AG04450 (cell line): Measurements from ENCODE around the gene CDH10. TPM values are rescaled to one million over a fixed set of nuclear protein-coding genes. Genes with fewer than 3 reads are reported as not detected.

Experiments
- CTCF ChIA-PET: fragments of 300-600, 350-600 bp; formaldehyde crosslinking; extraction: SDS; loops from one replicate; lab custom pipeline; 2022; ENCODE audit warnings: antibody characterized with exemption, inconsistent platforms; lab: Charles Lee
- POLR2A ChIA-PET: fragments of 350-600 bp; formaldehyde crosslinking; extraction: SDS; loops from one replicate; lab custom pipeline; 2021; ENCODE audit warnings: antibody characterized with exemption, inconsistent platforms; lab: Yijun Ruan, JAX
- DNase-seq: peaks from one replicate; pipeline ENCODE4 v3.0.0-alpha.2; 2011; ENCODE audit warnings: low read depth, low spot score
- H3K27ac ChIP-seq: one replicate; pipeline ENCODE4 v1.5.1; 2012; ENCODE audit warnings: low read depth, low read length, control low read depth
- H3K27me3 ChIP-seq: one replicate; pipeline ENCODE4 v1.6.0; 2012; ENCODE audit warnings: low read length; ENCODE audit not compliant: control insufficient read depth, insufficient read depth
- H3K4me3 ChIP-seq: 2 replicates; pipeline ENCODE4 v1.5.1; 2011; ENCODE audit warnings: mild to moderate bottlenecking, low read depth, low read length, control low read depth
- H3K9me3 ChIP-seq: 2 replicates; pipeline ENCODE4 v1.5.1; 2012; ENCODE audit warnings: low read length; ENCODE audit not compliant: control insufficient read depth, insufficient read depth
- CTCF ChIP-seq: IDR thresholded peaks from 2 replicates; pipeline ENCODE4 v1.5.1; 2011; ENCODE audit warnings: low read depth, low read length, control low read depth, inconsistent platforms
- polyA plus RNA-seq: library from polyadenylated mRNA; depleted of rRNA; stranded (reverse); fragments of >200 nt; gene quantifications from 2 replicates; pipeline ENCODE4 v1.2.3, GENCODE V29; 2011

Gene CDH10
- polyA plus RNA-seq, 1 experiment, result not detected

- TF ChIP-seq CTCF, result no peak
- Histone ChIP-seq H3K4me3 (no peak overlapping the region), H3K27ac (no peak overlapping the region), H3K9me3 (no peaks in the 10 kb centered on the region), H3K27me3 (no peaks in the 10 kb centered on the region)
- DNase-seq, result no peak
- ChIA-PET POLR2A (no interaction called here), CTCF (no interaction called here)
Measured at GRCh38 chr5:24538346-24538745, 106.4 kb downstream of the CDH10 start.

- Histone ChIP-seq H3K9me3 (no peaks in the 10 kb centered on the region; the same call in 1 of the 2 replicates), H3K27me3 (no peaks in the 10 kb centered on the region), H3K4me3 (no peak overlapping the region), H3K27ac (no peak overlapping the region)
- TF ChIP-seq CTCF, result no peak
- ChIA-PET POLR2A (no interaction called here), CTCF (no interaction called here)
- DNase-seq, result no peak
Measured at GRCh38 chr5:24535646-24536045, 109.1 kb downstream of the CDH10 start.

- Histone ChIP-seq H3K27ac (no peak overlapping the region), H3K4me3 (no peak overlapping the region), H3K27me3 (no peaks in the 10 kb centered on the region), H3K9me3 (no peaks in the 10 kb centered on the region; the same call in 1 of the 2 replicates)
- CTCF ChIA-PET, result no interaction called here
- POLR2A ChIA-PET, result no interaction called here
- no peak for DNase-seq
- TF ChIP-seq CTCF, result no peak
Measured at GRCh38 chr5:24530906-24531305, 113.9 kb downstream of the CDH10 start.

GRCh38 chr5:24525414-24525813 lies 119.4 kb downstream of the CDH10 start:
- Histone ChIP-seq H3K27ac (no peak overlapping the region), H3K27me3 (no peaks in the 10 kb centered on the region), H3K4me3 (no peak overlapping the region), H3K9me3 (peaks cover 3% of the 10 kb centered on the region; the same call in 1 of the 2 replicates)
- no peak for DNase-seq
- ChIA-PET POLR2A (no interaction called here), CTCF (interaction anchor here (0.6 kb wide), 1 partner anchor 45 kb away, joined by 3 read pairs; no protein-coding TSS in a partner anchor)
- TF ChIP-seq CTCF, result no peak

- no peak for DNase-seq
- Histone ChIP-seq H3K27ac (no peak overlapping the region), H3K4me3 (no peak overlapping the region), H3K9me3 (peaks cover 4% of the 10 kb centered on the region; the same call in 1 of the 2 replicates), H3K27me3 (no peaks in the 10 kb centered on the region)
- TF ChIP-seq CTCF, result no peak
- CTCF ChIA-PET, result no interaction called here
- POLR2A ChIA-PET, result no interaction called here
Measured at GRCh38 chr5:24512423-24512822, 132.4 kb downstream of the CDH10 start.
